GM12892 (cell line): Measurements from ENCODE around the gene C12orf50.

Experiments used
- POLR2A ChIP-seq: IDR thresholded peaks from 2 replicates; pipeline ENCODE4 v1.6.1; 2011; ENCODE audit warnings: low read depth, low read length, control low read depth
- POLR2AphosphoS5 ChIP-seq: IDR thresholded peaks from 2 replicates; pipeline ENCODE4 v1.6.1; 2011; ENCODE audit warnings: low read depth, low read length, control low read depth
- TAF1 ChIP-seq: IDR thresholded peaks from 2 replicates; pipeline ENCODE4 v1.6.1; 2011; ENCODE audit warnings: low read depth, mild to moderate bottlenecking, control low read depth, low read length, borderline replicate concordance

DNA sequence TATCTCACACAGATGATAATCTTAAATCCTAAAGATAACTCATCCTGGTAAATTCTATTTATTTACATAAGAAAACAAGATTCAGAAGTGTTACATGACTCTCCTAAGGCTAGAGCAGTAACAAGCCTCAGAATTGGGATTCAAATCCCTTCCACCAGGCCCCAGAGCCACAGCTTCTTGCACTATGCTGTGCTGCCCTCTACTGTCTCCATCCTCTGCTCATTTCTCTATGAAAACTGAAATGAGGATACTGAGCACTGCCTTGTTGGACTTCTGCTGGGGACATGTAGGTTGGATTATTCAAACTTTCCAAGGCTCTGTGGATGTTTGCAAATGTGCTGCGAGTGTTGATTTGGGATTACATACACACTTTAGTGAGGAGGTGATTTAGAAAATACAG lies 23.5 kb upstream of the C12orf50 start:
- TF ChIP-seq POLR2A (no peak), POLR2AphosphoS5 (no peak), TAF1 (no peak)
